H9 (cell line): ENCODE data around the gene GSE1. TPM values are rescaled to one million over a fixed set of nuclear protein-coding genes. Genes with fewer than 3 reads are reported as not detected.

Experiments used
- DNase-seq: peaks from one replicate; pipeline ENCODE4 v3.0.0-alpha.2; 2017
- H2AFZ ChIP-seq: one replicate; pipeline ENCODE4 v1.6.1; 2013; ENCODE audit warnings: mild to moderate bottlenecking, low read length, control low read depth, moderate library complexity
- H2AK5ac ChIP-seq: 2 replicates; pipeline ENCODE4 v1.6.1; 2013; ENCODE audit warnings: low read length, control low read depth, mixed read lengths; ENCODE audit not compliant: insufficient read length
- H2BK120ac ChIP-seq: one replicate; pipeline ENCODE4 v1.6.1; 2013; ENCODE audit warnings: low read depth, mild to moderate bottlenecking, low read length, control low read depth, inconsistent platforms; ENCODE audit not compliant: poor library complexity, severe bottlenecking
- H2BK12ac ChIP-seq: 2 replicates; pipeline ENCODE4 v1.6.1; 2013; ENCODE audit warnings: low read length, control low read depth, mixed read lengths, low read depth; ENCODE audit not compliant: insufficient read length
- H2BK15ac ChIP-seq: 2 replicates; pipeline ENCODE4 v1.6.1; 2013; ENCODE audit warnings: low read depth, low read length, control low read depth
- H2BK20ac ChIP-seq: one replicate; pipeline ENCODE4 v1.6.1; 2013; ENCODE audit warnings: low read depth, mild to moderate bottlenecking, low read length, control low read depth, inconsistent platforms; ENCODE audit not compliant: poor library complexity, severe bottlenecking
- H2BK5ac ChIP-seq: 2 replicates; pipeline ENCODE4 v1.6.1; 2013; ENCODE audit warnings: low read length, control low read depth, mixed read lengths; ENCODE audit not compliant: insufficient read length
- H3K14ac ChIP-seq: 2 replicates; pipeline ENCODE4 v1.6.1; 2013; ENCODE audit warnings: low read length, control low read depth; ENCODE audit not compliant: insufficient read depth
- H3K18ac ChIP-seq: 2 replicates; pipeline ENCODE4 v1.6.1; 2013; ENCODE audit warnings: low read depth, mild to moderate bottlenecking, mixed read lengths, low read length, control low read depth; ENCODE audit not compliant: insufficient read length
- H3K23ac ChIP-seq: 2 replicates; pipeline ENCODE4 v1.6.1; 2013; ENCODE audit warnings: low read length, control low read depth, mixed read lengths, low read depth; ENCODE audit not compliant: insufficient read length
- H3K23me2 ChIP-seq: 2 replicates; pipeline ENCODE4 v1.6.1; 2013; ENCODE audit warnings: low read depth, mild to moderate bottlenecking, mixed read lengths, low read length, control low read depth; ENCODE audit not compliant: insufficient read length, poor library complexity, severe bottlenecking
- H3K27ac ChIP-seq: 2 replicates; pipeline ENCODE4 v1.5.1; 2013; ENCODE audit warnings: low read length, control low read depth, mixed read lengths, low read depth; ENCODE audit not compliant: insufficient read length
- H3K27me3 ChIP-seq: 2 replicates; pipeline ENCODE4 v1.6.1; 2013; ENCODE audit warnings: low read length, control low read depth, inconsistent platforms; ENCODE audit not compliant: insufficient read depth
- H3K4ac ChIP-seq: 2 replicates; pipeline ENCODE4 v1.6.1; 2013; ENCODE audit warnings: low read depth, mild to moderate bottlenecking, control low read depth, inconsistent platforms, low read length, moderate library complexity
- H3K4me1 ChIP-seq: 2 replicates; pipeline ENCODE4 v1.6.1; 2013; ENCODE audit warnings: low read length, control low read depth, inconsistent platforms; ENCODE audit not compliant: insufficient read depth
- H3K4me2 ChIP-seq: 2 replicates; pipeline ENCODE4 v1.6.1; 2013; ENCODE audit warnings: low read length, control low read depth, mixed read lengths; ENCODE audit not compliant: insufficient read length, insufficient read depth
- H3K56ac ChIP-seq: 2 replicates; pipeline ENCODE4 v1.6.1; 2013; ENCODE audit warnings: low read depth, mild to moderate bottlenecking, mixed read lengths, low read length, control low read depth; ENCODE audit not compliant: insufficient read length
- H3K79me1 ChIP-seq: 2 replicates; pipeline ENCODE4 v1.6.1; 2013; ENCODE audit warnings: low read depth, mild to moderate bottlenecking, moderate library complexity, low read length, control low read depth, inconsistent platforms; ENCODE audit not compliant: insufficient read depth, poor library complexity, severe bottlenecking
- H3K79me2 ChIP-seq: 2 replicates; pipeline ENCODE4 v1.6.1; 2013; ENCODE audit warnings: low read length, control low read depth, inconsistent platforms; ENCODE audit not compliant: insufficient read depth
- H3K9ac ChIP-seq: 2 replicates; pipeline ENCODE4 v1.6.1; 2013; ENCODE audit warnings: low read length, control low read depth, mixed read lengths; ENCODE audit not compliant: insufficient read length; ENCODE audit errors: extremely low read depth
- H3K9me3 ChIP-seq: one replicate; pipeline ENCODE4 v1.6.1; 2013; ENCODE audit warnings: low read depth, low read length, inconsistent platforms; ENCODE audit not compliant: control insufficient read depth
- H3T11ph ChIP-seq: one replicate; pipeline ENCODE4 v1.6.1; 2013; ENCODE audit warnings: mild to moderate bottlenecking, low read length, control low read depth, inconsistent platforms
- H4K20me1 ChIP-seq: one replicate; pipeline ENCODE4 v1.6.1; 2013; ENCODE audit not compliant: control insufficient read depth, insufficient read length, insufficient read depth
- H4K5ac ChIP-seq: 2 replicates; pipeline ENCODE4 v1.6.1; 2013; ENCODE audit warnings: low read depth, mild to moderate bottlenecking, mixed read lengths, low read length, control low read depth; ENCODE audit not compliant: insufficient read length
- H4K8ac ChIP-seq: replicated peaks from 2 replicates; pipeline ENCODE4 v1.6.1; 2013; ENCODE audit warnings: low read length, control low read depth, mixed read lengths, low read depth; ENCODE audit not compliant: insufficient read length
- H4K91ac ChIP-seq: 2 replicates; pipeline ENCODE4 v1.6.1; 2013; ENCODE audit warnings: low read depth, mild to moderate bottlenecking, moderate library complexity, mixed read lengths, low read length, control low read depth; ENCODE audit not compliant: insufficient read length
- H3K27ac Mint-ChIP-seq, 3 experiments: 2 replicates in 2 of 3; 3 replicates in 1 of 3; pipeline ENCODE4 v1.8.0; 2020 to 2021; ENCODE audit warnings: mixed read lengths in 3 of 3, mild to moderate bottlenecking in 1 of 3, moderate library complexity in 1 of 3
- H3K27me3 Mint-ChIP-seq: 2 replicates; pipeline ENCODE4 v1.8.0; 2021; ENCODE audit warnings: low read depth, mild to moderate bottlenecking, moderate library complexity, mixed read lengths
- H3K36me3 Mint-ChIP-seq, 3 experiments: 2 replicates in 2 of 3; 3 replicates in 1 of 3; pipeline ENCODE4 v1.8.0; 2020 to 2021; ENCODE audit warnings: low read depth in 3 of 3, mixed read lengths in 3 of 3; ENCODE audit not compliant: insufficient read depth in 1 of 3
- H3K4me1 Mint-ChIP-seq, 2 experiments: 2 replicates each; pipeline ENCODE4 v1.8.0; 2020; ENCODE audit warnings: mixed read lengths in 2 of 2
- H3K4me3 Mint-ChIP-seq, 2 experiments: 2 replicates in 1 of 2; 3 replicates in 1 of 2; pipeline ENCODE4 v1.8.0; 2020 to 2021; ENCODE audit warnings: mild to moderate bottlenecking in 2 of 2, mixed read lengths in 2 of 2, moderate library complexity in 1 of 2
- H3K9me3 Mint-ChIP-seq, 2 experiments: 2 replicates in 1 of 2; 3 replicates in 1 of 2; pipeline ENCODE4 v1.8.0; 2020; ENCODE audit warnings: mild to moderate bottlenecking in 2 of 2, mixed read lengths in 2 of 2, moderate library complexity in 1 of 2
- WGBS: extraction: QIAGEN DNeasy Blood & Tissue Kit; methylation state at CpG from one replicate; pipeline ENCODE4 v1.1.7; 2013; ENCODE audit warnings: missing lambda C conversion rate, low lambda C conversion rate, mixed read lengths; ENCODE audit not compliant: insufficient read length; ENCODE audit errors: extremely low coverage; 5-methylcytosine and 5-hydroxymethylcytosine counted together
- total RNA-seq: library from RNA; stranded (reverse); gene quantifications from 2 replicates; pipeline ENCODE4 v1.2.1, GENCODE V29; 2021
- TF ChIP-seq, protein P1 (sequence below): fragments of 200-600 bp; sonication (generic); conservative IDR thresholded peaks from 3 replicates; pipeline ENCODE4 v1.8.0; 2021; ENCODE audit warnings: antibody characterized with exemption, mild to moderate bottlenecking

The GSE1 gene
- total RNA-seq, 1 experiment from 2014 or later, result 125 TPM

- H3K4ac ChIP-seq, result no peak overlapping the region
- Mint-ChIP-seq H3K4me3 (peak overlapping the region; percentile 9 to 64; a peak in 3 of 5 replicates), H3K27me3 (peaks cover 42% of the 10 kb centered on the region), H3K4me1 (peaks cover 84 to 85% of the 10 kb centered on the region in 2 experiments), H3K36me3 (peaks cover 5 to 6% (median 6%) of the 10 kb centered on the region in 3 experiments; a peak in 6 of 7 replicates), H3K9me3 (peaks cover 0 to 2% of the 10 kb centered on the region in 2 experiments; a peak in 2 of 5 replicates), H3K27ac (peak overlapping the region in 1 of 3 experiments; percentile 27; a peak in 1 of 7 replicates)
- TF ChIP-seq, protein P1, sequence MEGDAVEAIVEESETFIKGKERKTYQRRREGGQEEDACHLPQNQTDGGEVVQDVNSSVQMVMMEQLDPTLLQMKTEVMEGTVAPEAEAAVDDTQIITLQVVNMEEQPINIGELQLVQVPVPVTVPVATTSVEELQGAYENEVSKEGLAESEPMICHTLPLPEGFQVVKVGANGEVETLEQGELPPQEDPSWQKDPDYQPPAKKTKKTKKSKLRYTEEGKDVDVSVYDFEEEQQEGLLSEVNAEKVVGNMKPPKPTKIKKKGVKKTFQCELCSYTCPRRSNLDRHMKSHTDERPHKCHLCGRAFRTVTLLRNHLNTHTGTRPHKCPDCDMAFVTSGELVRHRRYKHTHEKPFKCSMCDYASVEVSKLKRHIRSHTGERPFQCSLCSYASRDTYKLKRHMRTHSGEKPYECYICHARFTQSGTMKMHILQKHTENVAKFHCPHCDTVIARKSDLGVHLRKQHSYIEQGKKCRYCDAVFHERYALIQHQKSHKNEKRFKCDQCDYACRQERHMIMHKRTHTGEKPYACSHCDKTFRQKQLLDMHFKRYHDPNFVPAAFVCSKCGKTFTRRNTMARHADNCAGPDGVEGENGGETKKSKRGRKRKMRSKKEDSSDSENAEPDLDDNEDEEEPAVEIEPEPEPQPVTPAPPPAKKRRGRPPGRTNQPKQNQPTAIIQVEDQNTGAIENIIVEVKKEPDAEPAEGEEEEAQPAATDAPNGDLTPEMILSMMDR, result no peak
- H2BK15ac ChIP-seq, result no peak overlapping the region
- WGBS, result no CpG with 5 or more reads among the region's 14 CpGs
- no peak overlapping the region for H3K27ac ChIP-seq
- no peak overlapping the region for H2BK20ac ChIP-seq
- 0 out of 2 replicates have a peak overlapping the region, but pooled peaks have one; percentile 8 for H3K14ac ChIP-seq
- no peak overlapping the region for H3T11ph ChIP-seq
- DNase-seq, result no peak
- H3K18ac ChIP-seq, result no peak overlapping the region
- H3K23me2 ChIP-seq, result no peaks in the 10 kb centered on the region
- peaks cover 20% of the 10 kb centered on the region for H3K4me1 ChIP-seq
- no peak overlapping the region for H2AFZ ChIP-seq
- H3K4me2 ChIP-seq, result peak overlapping the region; percentile 0
- H3K79me2 ChIP-seq, result peaks cover 2% of the 10 kb centered on the region; the same call in 1 of the 2 replicates
- H3K56ac ChIP-seq, result no peak overlapping the region
- H2BK5ac ChIP-seq, result no peak overlapping the region
- no peak overlapping the region for H3K23ac ChIP-seq
- no peak overlapping the region for H4K8ac ChIP-seq
- no peak overlapping the region for H3K9ac ChIP-seq
- H4K91ac ChIP-seq, result no peak overlapping the region
- H4K20me1 ChIP-seq, result no peaks in the 10 kb centered on the region
- H2BK12ac ChIP-seq, result no peak overlapping the region
- H3K27me3 ChIP-seq, result no peaks in the 10 kb centered on the region; the same call in 1 of the 2 replicates
- no peak overlapping the region for H2AK5ac ChIP-seq
- no peak overlapping the region for H4K5ac ChIP-seq
- no peaks in the 10 kb centered on the region for H3K79me1 ChIP-seq
- no peaks in the 10 kb centered on the region for H3K9me3 ChIP-seq
- H2BK120ac ChIP-seq, result no peak overlapping the region
Measured at GRCh38 chr16:85584267-85584666, 28.9 kb upstream of the GSE1 start.
